Neural crest cell (in vitro differentiated cells): ENCODE results near the gene PLK3. TPM values are rescaled to one million over a fixed set of nuclear protein-coding genes. Genes with fewer than 3 reads are reported as not detected.
"Not testable (repeated sequence)": the region's sequence is repeated elsewhere in the genome, so short reads cannot be mapped to it uniquely, and the experiment has no call there.

ENCODE experiments used
- DNase-seq: peaks from one replicate; pipeline ENCODE4 v3.0.0; 2021; ENCODE audit warnings: low read depth, mixed read lengths, low spot score
- H3K27ac Mint-ChIP-seq: one replicate; pipeline ENCODE4 v1.8.0; 2021; ENCODE audit warnings: mild to moderate bottlenecking, mixed read lengths; ENCODE audit not compliant: unreplicated experiment
- H3K27me3 Mint-ChIP-seq: 2 replicates; pipeline ENCODE4 v1.8.0; 2021; ENCODE audit warnings: low read depth, mild to moderate bottlenecking, mixed read lengths
- H3K36me3 Mint-ChIP-seq: 2 replicates; pipeline ENCODE4 v1.8.0; 2021; ENCODE audit warnings: low read depth, mild to moderate bottlenecking, mixed read lengths
- H3K4me1 Mint-ChIP-seq: 2 replicates; pipeline ENCODE4 v1.8.0; 2021; ENCODE audit warnings: mixed read lengths
- H3K4me3 Mint-ChIP-seq: one replicate; pipeline ENCODE4 v1.8.0; 2021; ENCODE audit warnings: mild to moderate bottlenecking, mixed read lengths
- H3K9me3 Mint-ChIP-seq: 2 replicates; pipeline ENCODE4 v1.8.0; 2021; ENCODE audit warnings: mixed read lengths
- CTCF ChIP-seq: fragments of 200-600 bp; sonication (generic); conservative IDR thresholded peaks from 2 replicates; pipeline ENCODE4 v1.5.0; 2021; ENCODE audit warnings: antibody characterized with exemption, mild to moderate bottlenecking
- total RNA-seq: library from RNA; stranded (reverse); gene quantifications from 2 replicates; pipeline ENCODE4 v1.2.1, GENCODE V29; 2021

PLK3 gene
- total RNA-seq, 1 donor from 2014 or later = 15.3 TPM

- peaks cover 4% of the 10 kb centered on the region for H3K27me3 Mint-ChIP-seq
- no peak overlapping the region for H3K4me3 Mint-ChIP-seq
- H3K9me3 Mint-ChIP-seq = no peaks in the 10 kb centered on the region
- peaks cover 9% of the 10 kb centered on the region for H3K4me1 Mint-ChIP-seq
- TF ChIP-seq CTCF = no peak
- no peaks in the 10 kb centered on the region for H3K36me3 Mint-ChIP-seq
- DNase-seq = no peak
- no peak overlapping the region for H3K27ac Mint-ChIP-seq
These were observed 9.0 kb upstream of the PLK3 start for GRCh38 chr1:44790968-44791801.

GRCh38 chr1:44792736-44793502 is 7.3 kb upstream of the PLK3 start:
- no peak for TF ChIP-seq CTCF
- no peaks in the 10 kb centered on the region for H3K9me3 Mint-ChIP-seq
- H3K4me3 Mint-ChIP-seq = no peak overlapping the region
- peaks cover 2% of the 10 kb centered on the region for H3K27me3 Mint-ChIP-seq
- DNase-seq = no peak
- H3K27ac Mint-ChIP-seq = no peak overlapping the region
- H3K36me3 Mint-ChIP-seq = no peaks in the 10 kb centered on the region
- H3K4me1 Mint-ChIP-seq = peaks cover 4% of the 10 kb centered on the region

GRCh38 chr1:44797886-44798285 is 2.3 kb upstream of the PLK3 start:
- H3K9me3 Mint-ChIP-seq = not testable (repeated sequence)

GRCh38 chr1:44798481-44799365 is 1.5 kb upstream of the PLK3 start:
- peak overlapping the region; percentile 97 for H3K4me3 Mint-ChIP-seq
- H3K4me1 Mint-ChIP-seq = peaks cover 31% of the 10 kb centered on the region

More at GRCh38 chr1:44797886-44798285, 2.3 kb upstream of the PLK3 start:
- peak overlapping the region; percentile 58 for H3K4me3 Mint-ChIP-seq
- H3K27ac Mint-ChIP-seq, H3K27me3 Mint-ChIP-seq, H3K36me3 Mint-ChIP-seq, DNase-seq: not testable (repeated sequence)
- H3K4me1 Mint-ChIP-seq = peaks cover 29% of the 10 kb centered on the region

More at GRCh38 chr1:44798481-44799365, 1.5 kb upstream of the PLK3 start:
- no peak overlapping the region for H3K27ac Mint-ChIP-seq
- no peak for DNase-seq
- no peaks in the 10 kb centered on the region for H3K9me3 Mint-ChIP-seq
- peaks cover 3% of the 10 kb centered on the region for H3K36me3 Mint-ChIP-seq
- H3K27me3 Mint-ChIP-seq = peaks cover 6% of the 10 kb centered on the region
- no peak for TF ChIP-seq CTCF
